ENCODE results near the gene UROC1. TPM values are rescaled to one million over a fixed set of nuclear protein-coding genes. Genes with fewer than 3 reads are reported as not detected.

The UROC1 gene
- total and polyA plus RNA-seq, 2 of the 13 experiments (the other 11 are each of a cell fraction or from before 2014, with no cell fraction given) = 0.71 to 1.3 TPM

- intact Hi-C loops (cut with micrococcal nuclease; ENCODE audit: unreplicated experiment) = no loop called here
These were observed 30.1 kb upstream of the UROC1 start for GRCh38 chr3:126547721-126548120.

More at GRCh38 chr3:126547721-126548120, 30.1 kb upstream of the UROC1 start:
- Histone ChIP-seq H3K4me2 (ENCODE audit: low read depth, low read length) (no peak overlapping the region), H3K4me3 (replicated peaks in 1 of 3; ENCODE audit: insufficient read depth in 1 of 3, low read depth in 2 of 3, low read length in 3 of 3) (no peak overlapping the region), H3K27me3 (ENCODE audit: control insufficient read depth in 1 of 2, insufficient read depth in 2 of 2, low read length in 2 of 2) (peaks cover 3 to 22% of the 10 kb centered on the region in 2 experiments; a peak in 2 of 5 replicates), H3K9ac (ENCODE audit: insufficient read depth, low read depth, low read length) (no peak overlapping the region), H3K36me3 (replicated peaks in 1 of 2; ENCODE audit: control insufficient read depth in 1 of 2, insufficient read depth in 2 of 2, low read length in 2 of 2) (peaks cover 4 to 8% of the 10 kb centered on the region in 2 experiments; a peak in 3 of 5 replicates), H4K20me1 (ENCODE audit: insufficient read depth, low read length) (no peaks in the 10 kb centered on the region), H3K27ac (ENCODE audit: extremely low read length, insufficient read depth, low read length) (no peak overlapping the region), H2AFZ (ENCODE audit: low read length) (no peak overlapping the region), H3K4me1 (ENCODE audit: insufficient read depth, low read length) (peaks cover 8% of the 10 kb centered on the region; the same call in 1 of the 2 replicates), H3K79me2 (ENCODE audit: insufficient read depth, low read length) (no peaks in the 10 kb centered on the region), H3K9me3 (ENCODE audit: low read length) (no peaks in the 10 kb centered on the region)
- no peak for FAIRE-seq
- no peak for TF ChIP-seq NONO (IDR thresholded peaks at IDR 0.05)
- TF ChIP-seq NONO (CRISPR knock-in tag; conservative IDR thresholded peaks at IDR 0.05) = no peak
- no peak for TF ChIP-seq CERS6 (CRISPR knock-in tag; IDR thresholded peaks at IDR 0.05)
- TF ChIP-seq SMAD1 (CRISPR knock-in tag; IDR thresholded peaks at IDR 0.05; ENCODE audit: borderline replicate concordance, low read depth) = no peak
- TF ChIP-seq EED (CRISPR knock-in tag; IDR thresholded peaks at IDR 0.05) = no peak
- TF ChIP-seq ZNF770 (CRISPR knock-in tag; IDR thresholded peaks at IDR 0.05) = no peak
- no peak for TF ChIP-seq GZF1 (CRISPR knock-in tag; IDR thresholded peaks at IDR 0.05)
- no peak for TF ChIP-seq PHF20 (CRISPR knock-in tag; IDR thresholded peaks at IDR 0.05)
- TF ChIP-seq RBM22 (optimal IDR thresholded peaks at IDR 0.05; ENCODE audit: low read length) = no peak
- no peak for TF ChIP-seq MAFG (CRISPR knock-in tag; IDR thresholded peaks at IDR 0.05)
- no TSS peak for BruUV-seq (replicated peaks)
- CTCF ChIA-PET (ENCODE audit: low intra/inter-chr PET ratio, low total read pairs) = no interaction called here
- whole genome bisulfite sequencing (ENCODE audit: low lambda C conversion rate) = no CpG with 5 or more reads among the region's 1 CpG
- ATAC-seq = no peak
- no peak for DNase-seq (ENCODE audit: low spot score)
- POLR2A ChIA-PET = no interaction called here
- in situ Hi-C loops (cut with HindIII; ENCODE audit: extremely low pct_ligation_motif_present, low pct_unique_long_range_greater_than_20kb) = no loop called here
